Hematopoietic multipotent progenitor cell (in vitro differentiated cells): Measurements from ENCODE around the gene ZZZ3. TPM values are rescaled to one million over a fixed set of nuclear protein-coding genes. Genes with fewer than 3 reads are reported as not detected.

Source experiments
- small RNA-seq: library from RNA; depleted of rRNA; stranded (forward); fragments of <200 nt; gene quantifications from one replicate; pipeline ENCODE3, GENCODE V24; 2012
- total RNA-seq: library from RNA; depleted of rRNA; stranded (reverse); fragments of >200 nt; gene quantifications from one replicate; pipeline ENCODE4 v1.2.3, GENCODE V29; 2012

Gene ZZZ3
- total RNA-seq, 1 donor, result 29.4 TPM

Small RNAs within 50 kb of the gene (small RNA-seq; reads per million reads assigned to genes)
- gene RN7SL370P, result not detected

Other genes starting within 250 kb of the ZZZ3 start
- 31.8 TPM for gene USP33, start 77.2 kb upstream of the ZZZ3 start, total RNA-seq
- 4.6 TPM for gene MIGA1, start 97.0 kb upstream of the ZZZ3 start, total RNA-seq
- gene NEXN, start 206.0 kb upstream of the ZZZ3 start, total RNA-seq, result under 0.01 TPM